H1 (cell line): ENCODE results near the gene SORCS3. TPM values are rescaled to one million over a fixed set of nuclear protein-coding genes. Genes with fewer than 3 reads are reported as not detected.

ENCODE experiments used
- CTCF ChIA-PET: fragments of 300-600 bp; sonication (Branson Sonifier 250); formaldehyde crosslinking; loops from one replicate; lab custom pipeline; 2021; ENCODE audit not compliant: partially characterized antibody; lab: Charles Lee
- POLR2A ChIA-PET: fragments of 300-600 bp; sonication (Branson Sonifier 250); formaldehyde crosslinking; loops from one replicate; lab custom pipeline; 2021; ENCODE audit warnings: inconsistent platforms; ENCODE audit not compliant: partially characterized antibody; lab: Charles Lee
- DNase-seq, 2 experiments: peaks; one replicate each; pipeline versions ENCODE4 v3.0.0 to v3.0.0-alpha.2; 2010 to 2022; ENCODE audit warnings: low spot score in 2 of 2, low read depth in 1 of 2, mixed read lengths in 1 of 2
- FAIRE-seq: peaks from 2 replicates; lab custom pipeline; 2011; peaks lifted over from hg19 to GRCh38; lab: Jason Lieb, UNC
- H2AFZ ChIP-seq: 2 replicates; pipeline ENCODE4 v1.8.1; 2012; ENCODE audit warnings: low read length, inconsistent platforms
- H2AK5ac ChIP-seq: 2 replicates; pipeline ENCODE4 v1.6.1; 2013; ENCODE audit warnings: low read depth, low read length
- H2BK120ac ChIP-seq: replicated peaks from 2 replicates; pipeline ENCODE3; 2013; ENCODE audit warnings: low read depth, low read length, inconsistent platforms
- H2BK12ac ChIP-seq: 2 replicates; pipeline ENCODE4 v1.6.1; 2013; ENCODE audit warnings: low read depth, low read length
- H2BK15ac ChIP-seq: 2 replicates; pipeline ENCODE4 v1.6.1; 2013; ENCODE audit warnings: low read length
- H2BK20ac ChIP-seq: 2 replicates; pipeline ENCODE4 v1.6.1; 2013; ENCODE audit warnings: low read length
- H2BK5ac ChIP-seq: 2 replicates; pipeline ENCODE4 v1.6.1; 2013; ENCODE audit warnings: low read depth, low read length
- H3K14ac ChIP-seq: 2 replicates; pipeline ENCODE4 v1.6.1; 2013; ENCODE audit warnings: inconsistent platforms; ENCODE audit not compliant: insufficient read length
- H3K18ac ChIP-seq: 2 replicates; pipeline ENCODE4 v1.6.1; 2013; ENCODE audit warnings: low read length; ENCODE audit errors: extremely low read depth
- H3K23ac ChIP-seq: 2 replicates; pipeline ENCODE4 v1.6.1; 2013; ENCODE audit warnings: inconsistent platforms; ENCODE audit not compliant: insufficient read length
- H3K23me2 ChIP-seq: 2 replicates; pipeline ENCODE4 v1.6.1; 2013; ENCODE audit warnings: low read depth, low read length
- H3K27ac ChIP-seq: 2 replicates; pipeline ENCODE4 v1.6.1; 2011; ENCODE audit warnings: low read depth, low read length, inconsistent platforms
- H3K27me3 ChIP-seq, 4 experiments: replicated peaks in 1 of 4; 1 replicate in 1 of 4; 2 replicates in 3 of 4; pipeline versions ENCODE4 v1.6.1 to v1.8.1; 2011 to 2013; ENCODE audit warnings: low read length in 3 of 4, mild to moderate bottlenecking in 3 of 4, inconsistent platforms in 2 of 4, mixed read lengths in 2 of 4, moderate library complexity in 1 of 4; ENCODE audit not compliant: control insufficient read depth in 3 of 4, insufficient read depth in 3 of 4; ENCODE audit errors: extremely low read depth in 1 of 4
- H3K36me3 ChIP-seq, 4 experiments: 2 replicates each; pipeline versions ENCODE4 v1.6.1 to v1.8.1; 2011 to 2013; ENCODE audit warnings: mild to moderate bottlenecking in 4 of 4, low read length in 3 of 4, moderate library complexity in 2 of 4, control low read depth in 1 of 4, inconsistent platforms in 1 of 4; ENCODE audit not compliant: insufficient read depth in 4 of 4, control insufficient read depth in 2 of 4
- H3K4ac ChIP-seq: replicated peaks from 2 replicates; pipeline ENCODE3; 2013; ENCODE audit warnings: low read length, low read depth, mixed read lengths, inconsistent platforms; ENCODE audit not compliant: insufficient read length
- H3K4me1 ChIP-seq, 4 experiments: replicated peaks in 1 of 4; 1 replicate in 1 of 4; 2 replicates in 3 of 4; pipeline versions ENCODE4 v1.6.1 to v1.8.1; 2011 to 2013; ENCODE audit warnings: low read length in 3 of 4, inconsistent platforms in 2 of 4, mixed read lengths in 1 of 4; ENCODE audit not compliant: insufficient read depth in 4 of 4, control insufficient read depth in 3 of 4
- H3K4me2 ChIP-seq, 2 experiments: 2 replicates each; pipeline versions ENCODE4 v1.6.1 to v1.8.1; 2011 to 2013; ENCODE audit warnings: low read depth in 2 of 2, low read length in 2 of 2, control low read depth in 1 of 2, inconsistent platforms in 1 of 2, mild to moderate bottlenecking in 1 of 2; ENCODE audit not compliant: insufficient read depth in 1 of 2
- H3K4me3 ChIP-seq, 4 experiments: fragments of 200-600, 300-600 bp in 1 of 4; sonication (generic), shearing (Covaris generic), sonication (Bioruptor Twin) in 1 of 4; 2 replicates each; pipeline versions ENCODE4 v1.5.1 to v1.8.1; 2011 to 2016; ENCODE audit warnings: low read length in 4 of 4, low read depth in 3 of 4, control low read depth in 2 of 4, inconsistent platforms in 2 of 4, mild to moderate bottlenecking in 2 of 4, mixed read lengths in 1 of 4, moderate library complexity in 1 of 4; ENCODE audit not compliant: insufficient read depth in 2 of 4; ENCODE audit errors: extremely low read depth in 1 of 4
- H3K56ac ChIP-seq: replicated peaks from 2 replicates; pipeline ENCODE3; 2013; ENCODE audit warnings: low read depth, mild to moderate bottlenecking, mixed read lengths, low read length, inconsistent platforms; ENCODE audit not compliant: insufficient read length
- H3K79me1 ChIP-seq: 2 replicates; pipeline ENCODE4 v1.6.1; 2013; ENCODE audit warnings: low read depth, low read length, control low read depth
- H3K79me2 ChIP-seq, 2 experiments: 2 replicates each; pipeline versions ENCODE4 v1.6.1 to v1.8.1; 2012 to 2013; ENCODE audit warnings: low read length in 2 of 2, mild to moderate bottlenecking in 2 of 2, inconsistent platforms in 1 of 2; ENCODE audit not compliant: insufficient read depth in 2 of 2, control insufficient read depth in 1 of 2
- H3K9ac ChIP-seq, 4 experiments: replicated peaks in 1 of 4; 1 replicate in 1 of 4; 2 replicates in 3 of 4; pipeline versions ENCODE4 v1.6.1 to v1.8.1; 2011 to 2013; ENCODE audit warnings: low read depth in 3 of 4, low read length in 3 of 4, control low read depth in 2 of 4, mild to moderate bottlenecking in 2 of 4, moderate library complexity in 2 of 4, inconsistent platforms in 1 of 4; ENCODE audit errors: extremely low read depth in 1 of 4
- H3K9me3 ChIP-seq, 2 experiments: 2 replicates each; pipeline versions ENCODE4 v1.6.1 to v1.8.1; 2012 to 2013; ENCODE audit warnings: mild to moderate bottlenecking in 2 of 2, moderate library complexity in 2 of 2, control low read depth in 1 of 2, inconsistent platforms in 1 of 2, low read depth in 1 of 2, low read length in 1 of 2, mixed read lengths in 1 of 2; ENCODE audit not compliant: insufficient read depth in 2 of 2
- H4K20me1 ChIP-seq, 2 experiments: replicated peaks in 1 of 2; 2 replicates each; pipeline versions ENCODE3 to v1.8.1; 2011 to 2013; ENCODE audit warnings: inconsistent platforms in 2 of 2, low read length in 2 of 2, mild to moderate bottlenecking in 1 of 2; ENCODE audit not compliant: insufficient read depth in 2 of 2, control insufficient read depth in 1 of 2
- H4K5ac ChIP-seq: 2 replicates; pipeline ENCODE4 v1.6.1; 2013; ENCODE audit warnings: low read length, low read depth, mixed read lengths, inconsistent platforms; ENCODE audit not compliant: insufficient read length
- H4K8ac ChIP-seq: 2 replicates; pipeline ENCODE4 v1.8.0; 2013; ENCODE audit warnings: mild to moderate bottlenecking, moderate library complexity, low read length, inconsistent platforms; ENCODE audit not compliant: insufficient read depth; ENCODE audit errors: extremely low read depth
- H4K91ac ChIP-seq: replicated peaks from 2 replicates; pipeline ENCODE3; 2013; ENCODE audit warnings: low read length, mixed read lengths, inconsistent platforms; ENCODE audit not compliant: insufficient read length
- HDAC2 ChIP-seq, 2 experiments: fragments of 300-600 bp in 1 of 2; sonication (generic) in 1 of 2; IDR thresholded peaks; 2 replicates each; pipeline ENCODE4 v1.6.1; 2011 to 2012; ENCODE audit warnings: low read depth in 2 of 2, low read length in 2 of 2, mild to moderate bottlenecking in 2 of 2, moderate library complexity in 2 of 2, borderline replicate concordance in 1 of 2, inconsistent platforms in 1 of 2
- KDM5A ChIP-seq: fragments of 200-600 bp; IDR thresholded peaks from 2 replicates; pipeline ENCODE4 v1.7.1; 2012; ENCODE audit warnings: mild to moderate bottlenecking, low read length, inconsistent platforms, mixed read lengths
- WGBS, 2 experiments: shearing (Covaris generic) in 1 of 2; methylation state at CpG; one replicate each; pipeline versions ENCODE4 v1.1.6 to v1.1.7; 2013 to 2015; ENCODE audit warnings: low lambda C conversion rate in 2 of 2, mixed read lengths in 2 of 2, inconsistent platforms in 1 of 2, low coverage in 1 of 2, missing lambda C conversion rate in 1 of 2; ENCODE audit not compliant: insufficient replicate concordance in 2 of 2, insufficient coverage in 1 of 2, insufficient read length in 1 of 2; ENCODE audit errors: extremely low coverage in 1 of 2, missing lambda C conversion rate in 1 of 2; 5-methylcytosine and 5-hydroxymethylcytosine counted together
- polyA plus RNA-seq, 7 experiments: library from polyadenylated mRNA; depleted of rRNA in 3 of 7; stranded (reverse) in 5 of 7; unstranded in 2 of 7; fragments of >200 nt in 5 of 7; fragments of 200-250 nt in 2 of 7; gene quantifications; 1 replicate in 5 of 7; 2 replicates in 1 of 7; 4 replicates in 1 of 7; pipeline versions ENCODE4 v1.2.1 to v1.2.3, GENCODE V29; 2011 to 2013; ENCODE audit warnings: missing spikeins in 2 of 7, mixed read lengths in 2 of 7
- total RNA-seq: library from RNA; stranded (reverse); fragmentation: NEBNext Ultra II Directional; extraction: Animal tissue kit (Norgen Biotek cat#: 25700); gene quantifications from 2 replicates; pipeline ENCODE4 v1.2.1, GENCODE V29; 2021

The SORCS3 gene
- total and polyA plus RNA-seq, 2 of the 8 experiments (the other 6 are each of a cell fraction or from before 2014, with no cell fraction given): 0.26 to 0.88 TPM

DNA sequence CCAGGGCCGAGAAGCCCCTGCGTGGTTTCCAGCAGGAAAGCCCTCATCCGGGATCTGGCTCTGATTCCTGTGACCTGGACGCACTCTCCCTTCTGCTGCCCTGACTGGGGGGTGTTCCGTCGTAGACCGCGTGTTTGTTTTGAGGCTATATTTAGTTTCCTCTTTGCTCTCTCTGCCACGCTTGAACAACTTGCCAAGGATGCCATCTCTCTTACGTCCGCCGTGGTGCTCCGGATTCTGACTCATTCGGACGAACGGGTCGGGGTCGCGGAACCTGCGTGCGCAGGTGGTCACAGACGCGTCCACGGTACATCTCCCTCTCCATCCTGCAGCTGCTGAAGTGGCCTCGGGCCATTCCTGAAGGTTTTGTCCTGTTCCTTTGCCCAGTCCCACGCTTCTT, 10.4 kb upstream of the SORCS3 start:
- H3K79me1 ChIP-seq: no peaks in the 10 kb centered on the region
- H4K20me1 ChIP-seq: no peaks in the 10 kb centered on the region
- H3K9me3 ChIP-seq: no peaks in the 10 kb centered on the region
- WGBS, 2 experiments: 92% methylated on average over 26 of the region's 26 CpGs; no CpG with 5 or more reads in 1 of the 2 experiments
- no peak overlapping the region for H3K4me3 ChIP-seq
- H3K79me2 ChIP-seq: no peaks in the 10 kb centered on the region
- H3K36me3 ChIP-seq: no peaks in the 10 kb centered on the region
- FAIRE-seq: no peak
- no peak overlapping the region for H2AK5ac ChIP-seq
- no peak overlapping the region for H3K56ac ChIP-seq
- no peaks in the 10 kb centered on the region for H3K4me1 ChIP-seq
- no peak overlapping the region for H2AFZ ChIP-seq
- no peak overlapping the region for H3K18ac ChIP-seq
- H3K23me2 ChIP-seq: no peaks in the 10 kb centered on the region
- H3K4ac ChIP-seq: no peak overlapping the region
- no peak overlapping the region for H3K14ac ChIP-seq
- H4K5ac ChIP-seq: no peak overlapping the region
- H3K23ac ChIP-seq: no peak overlapping the region
- no peak overlapping the region for H2BK12ac ChIP-seq
- no peak overlapping the region for H2BK120ac ChIP-seq
- H3K27ac ChIP-seq: no peak overlapping the region
- no peak overlapping the region for H2BK20ac ChIP-seq
- H3K9ac ChIP-seq: no peak overlapping the region
- H3K27me3 ChIP-seq: peaks cover 0 to 2% (median 0%) of the 10 kb centered on the region in 4 experiments; a peak in 1 of 7 replicates
- TF ChIP-seq KDM5A: no peak
- TF ChIP-seq HDAC2 (IDR thresholded peaks at IDR 0.05; ENCODE audit: borderline replicate concordance in 1 of 2, low read depth in 2 of 2, low read length in 2 of 2): no peak
- H2BK5ac ChIP-seq: no peak overlapping the region
- DNase-seq: no peak
- no peak overlapping the region for H3K4me2 ChIP-seq
- CTCF ChIA-PET: interaction anchor here (0.5 to 1.3 kb wide), 3 partner anchors 16 to 1626 kb away, joined by 3 to 4 read pairs (median 3); no protein-coding TSS in a partner anchor
- POLR2A ChIA-PET: no interaction called here
- no peak overlapping the region for H4K91ac ChIP-seq
- no peak overlapping the region for H2BK15ac ChIP-seq
- no peak overlapping the region for H4K8ac ChIP-seq
